ENCODE data around the gene TWIST1.

GRCh38 chr7:19089797-19090196 is 27.6 kb downstream of the TWIST1 start:
- no peak for TF ChIP-seq POLR2AphosphoS5 (IDR thresholded peaks at IDR 0.05; ENCODE audit: low read depth)
- no peak for TF ChIP-seq CTCF (conservative IDR thresholded peaks at IDR 0.05; ENCODE audit: low read depth in 2 of 2)
- TF ChIP-seq EZH2 (IDR thresholded peaks at IDR 0.05; ENCODE audit: low read depth, unreplicated experiment) = no peak
- TF ChIP-seq REST (IDR thresholded peaks at IDR 0.05; ENCODE audit: unreplicated experiment) = no peak
- no peak for TF ChIP-seq STAT1 (IDR thresholded peaks at IDR 0.05; ENCODE audit: unreplicated experiment)
- no peak for TF ChIP-seq EZH2phosphoT487 (IDR thresholded peaks at IDR 0.05; ENCODE audit: unreplicated experiment)
- no peak for TF ChIP-seq JUNB (IDR thresholded peaks at IDR 0.05; ENCODE audit: unreplicated experiment)
- TF ChIP-seq CREB1 (CRISPR knock-in tag; IDR thresholded peaks at IDR 0.05; ENCODE audit: low read depth) = no peak
- TF ChIP-seq ETS1 (IDR thresholded peaks at IDR 0.05) = no peak

All from GM23338 (cell line).